Colonic mucosa (tissue), 4 donors: ENCODE results near the gene OMP. TPM values are rescaled to one million over a fixed set of nuclear protein-coding genes. Genes with fewer than 3 reads are reported as not detected.

Experiments
- DNase-seq: peaks from one replicate; pipeline ENCODE4 v3.0.0-alpha.2; 2020
- H3K27ac ChIP-seq: fragments of 200-600 bp; one replicate; pipeline ENCODE4 v1.8.0; 2021
- H3K27me3 ChIP-seq: fragments of 200-600 bp; one replicate; pipeline ENCODE4 v1.8.0; 2021
- H3K36me3 ChIP-seq: fragments of 200-600 bp; one replicate; pipeline ENCODE4 v1.8.0; 2021
- H3K4me1 ChIP-seq: fragments of 200-600 bp; one replicate; pipeline ENCODE4 v1.8.0; 2021; ENCODE audit warnings: mild to moderate bottlenecking
- H3K4me3 ChIP-seq: fragments of 200-600 bp; one replicate; pipeline ENCODE4 v1.8.0; 2021
- H3K9ac ChIP-seq, 2 donors: one replicate each; pipeline ENCODE4 v1.7.0; 2013; ENCODE audit warnings: control low read depth in 2 of 2, low read depth in 2 of 2, low read length in 2 of 2
- H3K9me3 ChIP-seq: fragments of 200-600 bp; one replicate; pipeline ENCODE4 v1.8.0; 2021
- CTCF ChIP-seq: fragments of 200-600 bp; IDR thresholded peaks from one replicate; pipeline ENCODE4 v1.8.0; 2022; ENCODE audit warnings: antibody characterized with exemption, mild to moderate bottlenecking
- intact Hi-C: fragments of 100-400 bp; cut with DNase I; formaldehyde crosslinking; loops from one replicate; pipeline ENCODE4 v1.14.1; 2022
- total RNA-seq, 2 donors: library from RNA; stranded (reverse); fragmentation: NEBNext Ultra II Directional in 1 of 2; extraction: Animal tissue kit (Norgen Biotek cat#: 25700) in 1 of 2; gene quantifications; one replicate each; pipeline ENCODE4 v1.2.1, GENCODE V29; 2021
- donor health status: healthy.
- donor health status: DM: no; HTN: no; CAD: no.
- donor health status: DM: no; HTN: no; CAD: no.

Gene OMP
- total RNA-seq, 2 donors from 2014 or later = 7.5 to 16.8 TPM

GRCh38 chr11:77074205-77074604 is 28.4 kb upstream of the OMP start:
- TF ChIP-seq CTCF = no peak
- peaks cover 50% of the 10 kb centered on the region for H3K4me1 ChIP-seq
- H3K36me3 ChIP-seq = no peaks in the 10 kb centered on the region
- H3K9ac ChIP-seq = peak overlapping the region; percentile 63 to 97
- intact Hi-C loops = no loop called here
- peak; percentile 85 for DNase-seq
- no peak overlapping the region for H3K4me3 ChIP-seq
- H3K9me3 ChIP-seq = no peaks in the 10 kb centered on the region
- no peaks in the 10 kb centered on the region for H3K27me3 ChIP-seq
- H3K27ac ChIP-seq = peak overlapping the region; percentile 95

GRCh38 chr11:77074626-77075221 is 27.9 kb upstream of the OMP start:
- no peaks in the 10 kb centered on the region for H3K36me3 ChIP-seq
- no peaks in the 10 kb centered on the region for H3K27me3 ChIP-seq
- H3K4me3 ChIP-seq = no peak overlapping the region
- H3K27ac ChIP-seq = peak overlapping the region; percentile 95
- peaks cover 47% of the 10 kb centered on the region for H3K4me1 ChIP-seq
- peak overlapping the region; percentile 63 to 97 for H3K9ac ChIP-seq
- TF ChIP-seq CTCF = no peak
- intact Hi-C loops = no loop called here
- DNase-seq = peak; percentile 46
- H3K9me3 ChIP-seq = no peaks in the 10 kb centered on the region

- peaks cover 49% of the 10 kb centered on the region for H3K4me1 ChIP-seq
- no peak overlapping the region for H3K4me3 ChIP-seq
Measured at GRCh38 chr11:77075425-77075905, 27.2 kb upstream of the OMP start.

GRCh38 chr11:77079666-77080065 is 23.0 kb upstream of the OMP start:
- no peak overlapping the region for H3K27ac ChIP-seq
- H3K9me3 ChIP-seq = no peaks in the 10 kb centered on the region
- intact Hi-C loops = no loop called here
- H3K4me3 ChIP-seq = no peak overlapping the region
- no peak for DNase-seq
- no peak overlapping the region for H3K9ac ChIP-seq
- peaks cover 33% of the 10 kb centered on the region for H3K4me1 ChIP-seq
- no peak for TF ChIP-seq CTCF
- H3K36me3 ChIP-seq = no peaks in the 10 kb centered on the region
- H3K27me3 ChIP-seq = no peaks in the 10 kb centered on the region

More at GRCh38 chr11:77075425-77075905, 27.2 kb upstream of the OMP start:
- Histone ChIP-seq H3K27ac (peak overlapping the region; percentile 95), H3K9ac (peak overlapping the region; percentile 63 to 97), H3K27me3 (no peaks in the 10 kb centered on the region), H3K36me3 (no peaks in the 10 kb centered on the region), H3K9me3 (no peaks in the 10 kb centered on the region)
- peak; percentile 85 for DNase-seq
- intact Hi-C loops = no loop called here
- no peak for TF ChIP-seq CTCF

GRCh38 chr11:77080643-77081210 is 21.9 kb upstream of the OMP start:
- Histone ChIP-seq H3K4me1 (peaks cover 29% of the 10 kb centered on the region), H3K9me3 (no peaks in the 10 kb centered on the region), H3K36me3 (no peaks in the 10 kb centered on the region), H3K27ac (no peak overlapping the region), H3K4me3 (no peak overlapping the region), H3K27me3 (no peaks in the 10 kb centered on the region), H3K9ac (peak overlapping the region in 1 of 2 donors; percentile 75)
- TF ChIP-seq CTCF = no peak
- intact Hi-C loops = no loop called here
- no peak for DNase-seq
